ENCODE data around the gene HLA-F.

- no peak for TF ChIP-seq POLR2A (IDR thresholded peaks at IDR 0.05; ENCODE audit: low read length)
- no peak for TF ChIP-seq GATA1 (IDR thresholded peaks at IDR 0.05; ENCODE audit: low read depth, low read length)
These were observed 3.4 kb downstream of the HLA-F start for GRCh38 chr6:29726571-29727194.

All from erythroblast (primary cell).